ENCODE data around the gene ADARB1.

ADARB1 gene

GRCh38 chr21:45039317-45040156 is 34.8 kb upstream of the ADARB1 start:
- DNase-seq: no peak

GRCh38 chr21:45040157-45040711 is 34.1 kb upstream of the ADARB1 start:
- no peak for DNase-seq

GRCh38 chr21:45040739-45041138 is 33.6 kb upstream of the ADARB1 start:
- DNase-seq: no peak

DNA sequence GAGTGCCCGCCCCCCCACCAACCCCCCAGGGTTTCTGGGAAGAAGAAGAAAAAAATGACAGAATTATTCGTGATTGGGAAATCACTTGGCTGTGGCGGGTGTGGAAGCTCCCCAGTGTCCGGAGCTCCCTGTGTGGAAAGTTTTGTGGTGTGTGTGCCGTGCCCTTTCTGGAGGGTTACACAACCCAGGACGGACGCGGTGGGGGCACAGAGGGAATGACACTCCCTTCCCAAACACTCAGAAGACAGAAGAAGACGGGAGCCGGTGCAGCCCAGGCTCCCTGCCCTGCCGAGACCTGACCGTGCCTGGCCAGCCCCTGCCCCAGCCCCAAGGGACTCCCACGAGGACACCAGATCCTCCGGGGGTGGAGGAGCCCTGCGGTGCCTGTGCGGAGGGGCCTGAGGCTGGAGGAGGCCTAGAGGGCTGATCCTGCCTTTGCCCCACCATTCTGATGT is 33.0 kb upstream of the ADARB1 start:
- no peak for DNase-seq

DNA sequence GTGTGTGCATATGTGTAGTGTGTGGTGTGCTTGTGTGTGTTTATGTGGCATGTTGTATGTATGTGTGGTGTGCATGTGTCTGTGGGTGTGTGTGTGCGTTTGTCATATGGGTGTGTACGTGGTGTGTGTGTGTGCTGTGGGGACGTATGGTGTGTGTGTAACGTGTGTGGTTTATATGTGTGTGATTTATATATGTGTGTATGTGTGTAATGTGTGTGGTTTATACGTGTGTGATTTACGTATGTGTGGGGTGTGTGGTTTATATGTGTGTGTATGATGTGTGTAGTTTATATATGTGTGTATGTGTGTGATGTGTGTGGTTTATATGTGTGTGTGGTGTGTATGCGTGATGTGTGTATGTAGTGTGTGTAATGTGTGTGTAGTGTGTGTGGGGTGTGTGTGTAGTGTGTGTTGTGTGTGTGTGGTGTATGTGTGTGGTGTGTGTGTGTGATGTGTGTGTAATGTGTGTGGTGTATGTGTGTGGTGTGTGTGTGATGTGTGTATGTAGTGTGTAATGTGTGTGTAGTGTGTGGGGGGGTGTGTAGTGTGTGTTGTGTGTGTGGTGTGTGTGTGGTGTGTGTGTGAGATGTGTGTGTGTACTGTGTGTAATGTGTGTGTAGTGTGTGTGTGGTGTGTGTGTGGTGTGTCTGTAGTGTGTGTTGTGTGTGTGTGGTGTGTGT is 32.3 kb upstream of the ADARB1 start:
- DNase-seq: no peak

DNA sequence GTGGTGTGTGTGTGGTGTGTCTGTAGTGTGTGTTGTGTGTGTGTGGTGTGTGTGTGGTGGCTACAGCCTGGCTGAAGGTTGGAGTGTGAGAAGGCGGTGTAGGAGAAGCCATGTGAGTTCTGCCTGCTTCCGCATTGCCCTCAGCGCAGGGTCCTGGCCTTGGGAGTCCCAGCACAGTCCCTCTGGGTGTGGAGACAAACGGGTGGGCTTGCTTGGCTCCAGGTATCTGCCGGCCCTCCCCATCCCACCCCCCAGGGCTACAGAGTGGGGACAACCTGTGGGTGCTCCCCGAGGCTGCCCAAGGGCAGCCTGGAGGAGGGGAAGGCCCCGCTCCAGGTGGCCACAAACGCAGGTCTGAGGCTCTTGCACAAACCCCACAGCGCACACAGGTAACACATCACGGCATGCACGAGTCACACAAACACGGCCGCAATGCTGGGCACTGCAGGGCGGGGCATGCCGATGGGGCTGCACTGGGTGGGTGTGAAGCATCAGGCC is 31.7 kb upstream of the ADARB1 start:
- DNase-seq: no peak

DNA sequence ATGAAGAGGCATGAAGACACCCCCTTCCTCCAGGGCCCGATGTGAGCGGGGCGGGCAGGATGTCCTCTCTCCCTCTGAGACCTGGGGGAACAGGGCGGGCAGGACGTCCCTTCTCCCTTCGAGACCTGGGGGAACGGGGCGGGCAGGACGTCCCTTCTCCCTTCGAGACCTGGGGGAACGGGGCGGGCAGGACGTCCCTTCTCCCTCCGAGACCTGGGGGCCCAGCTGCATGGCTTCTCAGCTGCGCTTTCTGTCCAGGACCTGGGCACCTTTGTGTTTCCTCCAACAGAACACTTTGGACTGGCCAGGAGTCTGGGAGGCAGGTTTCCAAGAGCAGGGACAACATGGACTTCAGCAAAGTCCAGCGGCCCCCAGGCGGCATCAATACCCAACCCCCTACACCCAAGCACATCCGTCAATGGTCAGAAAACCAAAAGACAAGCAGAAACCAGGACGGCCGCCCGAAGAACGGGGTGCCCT is 30.8 kb upstream of the ADARB1 start:
- DNase-seq: no peak

DNA sequence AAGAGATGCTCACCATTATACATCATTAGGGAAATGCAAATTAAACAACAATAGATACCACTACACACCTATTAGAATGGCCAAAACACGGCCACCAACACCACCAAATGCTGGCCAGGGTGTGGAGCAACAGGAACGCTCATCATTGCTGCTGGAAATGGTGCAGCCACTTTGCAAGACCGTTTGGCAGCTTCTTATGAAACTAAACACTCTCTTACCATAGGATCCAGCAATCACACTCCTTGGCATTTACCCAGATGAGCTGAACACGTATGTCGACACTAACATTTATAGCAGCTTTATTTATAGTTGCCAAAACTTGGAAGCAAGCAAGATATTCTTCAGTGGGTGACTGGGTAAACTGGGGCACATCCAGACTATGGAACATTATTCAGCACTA is 28.9 kb upstream of the ADARB1 start:
- DNase-seq: no peak

GRCh38 chr21:45047257-45047656 is 27.1 kb upstream of the ADARB1 start:
- no peak for DNase-seq

DNA sequence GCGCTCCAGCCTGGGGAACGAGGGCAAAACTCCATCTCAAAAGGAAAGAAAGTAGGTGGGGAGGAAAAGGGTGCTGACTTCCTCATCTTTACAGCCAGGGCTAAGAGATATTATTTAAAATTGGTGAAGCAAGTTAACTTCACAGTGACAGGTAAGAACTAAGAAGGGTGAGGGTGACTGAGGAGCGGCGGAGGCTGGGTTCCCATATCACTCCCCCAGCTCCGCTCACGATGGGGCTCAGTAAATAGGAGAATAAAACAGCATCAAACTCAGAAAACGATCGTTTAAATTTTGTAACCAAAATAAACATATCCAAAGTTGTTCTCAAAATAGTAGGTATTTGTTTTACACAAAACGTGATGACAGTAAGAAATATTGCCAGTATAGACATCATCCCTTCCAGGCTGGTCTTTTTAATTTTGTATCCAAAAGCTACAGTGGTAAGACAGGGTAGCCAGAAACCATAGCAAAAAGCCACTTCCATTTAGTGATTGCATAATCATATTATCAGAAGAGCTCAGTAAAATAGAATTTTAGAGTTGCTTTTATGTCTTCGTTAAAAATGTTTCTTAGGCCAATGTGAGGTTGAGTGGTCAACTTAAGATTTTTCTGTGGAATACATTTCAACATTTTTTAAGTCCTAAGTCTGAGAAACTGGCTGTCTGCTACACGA is 26.2 kb upstream of the ADARB1 start:
- DNase-seq: no peak

DNA sequence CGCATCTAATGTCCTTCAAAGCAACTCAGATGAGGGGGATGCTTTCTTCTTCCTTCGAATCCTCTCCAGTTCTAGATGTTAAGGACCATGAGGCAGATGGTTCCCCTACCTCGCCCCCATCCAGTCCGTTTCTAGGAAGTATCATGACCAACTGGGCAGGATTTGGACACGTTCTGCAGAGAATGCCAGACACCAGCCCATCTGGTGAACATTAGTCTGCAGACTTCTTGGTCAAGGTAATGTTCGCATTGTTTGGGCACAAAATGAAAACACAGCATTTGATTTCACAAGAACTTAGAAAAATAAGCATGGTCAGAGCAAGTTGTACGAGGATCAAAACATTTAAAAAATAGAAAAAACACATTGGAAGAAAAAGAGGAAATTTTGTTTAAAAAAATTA is 25.4 kb upstream of the ADARB1 start:
- DNase-seq: no peak

GRCh38 chr21:45049714-45050344 is 24.6 kb upstream of the ADARB1 start:
- no peak for DNase-seq

- no peak for DNase-seq
These were observed 24.0 kb upstream of the ADARB1 start for GRCh38 chr21:45050345-45050796.

- DNase-seq: no peak
These were observed 23.4 kb upstream of the ADARB1 start for GRCh38 chr21:45050797-45051489.

GRCh38 chr21:45051580-45052434 is 22.6 kb upstream of the ADARB1 start:
- DNase-seq: no peak

- DNase-seq: no peak
These were observed 21.4 kb upstream of the ADARB1 start for GRCh38 chr21:45052960-45053359.

- no peak for DNase-seq
These were observed 20.7 kb upstream of the ADARB1 start for GRCh38 chr21:45053561-45054226.

DNA sequence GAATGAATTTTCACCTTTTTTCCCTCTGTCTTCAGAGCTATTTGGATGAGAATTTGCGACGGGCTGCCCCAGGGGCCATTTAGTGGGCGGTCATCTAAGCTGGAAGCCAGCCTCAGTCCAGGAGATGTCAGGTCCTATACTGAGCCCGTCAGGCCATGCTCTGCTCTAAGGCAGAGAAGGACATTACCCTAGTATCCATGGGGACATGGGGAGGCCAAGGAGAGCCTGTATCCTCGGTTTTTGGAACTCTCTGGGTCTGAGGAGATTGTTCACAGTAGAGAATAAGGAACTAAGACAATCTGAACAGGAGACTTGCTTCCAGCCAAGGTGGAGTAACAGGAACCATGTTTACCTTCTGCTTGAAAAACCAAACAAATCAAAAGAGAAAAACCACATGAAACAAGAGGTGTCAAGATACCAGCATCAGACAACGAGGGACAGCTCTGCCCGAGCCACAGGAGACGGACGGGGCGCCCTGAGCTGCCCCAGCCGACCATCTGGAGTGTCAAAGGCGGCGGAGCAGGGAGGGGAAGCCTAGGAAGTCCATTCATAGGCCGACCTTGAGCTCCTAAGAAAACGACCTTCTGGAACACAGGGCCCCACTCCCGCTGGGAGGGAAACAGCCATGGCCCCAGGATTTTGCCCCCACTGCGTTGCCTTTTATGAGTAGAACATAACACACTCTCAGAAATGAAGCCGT is 20.0 kb upstream of the ADARB1 start:
- no peak for DNase-seq

DNA sequence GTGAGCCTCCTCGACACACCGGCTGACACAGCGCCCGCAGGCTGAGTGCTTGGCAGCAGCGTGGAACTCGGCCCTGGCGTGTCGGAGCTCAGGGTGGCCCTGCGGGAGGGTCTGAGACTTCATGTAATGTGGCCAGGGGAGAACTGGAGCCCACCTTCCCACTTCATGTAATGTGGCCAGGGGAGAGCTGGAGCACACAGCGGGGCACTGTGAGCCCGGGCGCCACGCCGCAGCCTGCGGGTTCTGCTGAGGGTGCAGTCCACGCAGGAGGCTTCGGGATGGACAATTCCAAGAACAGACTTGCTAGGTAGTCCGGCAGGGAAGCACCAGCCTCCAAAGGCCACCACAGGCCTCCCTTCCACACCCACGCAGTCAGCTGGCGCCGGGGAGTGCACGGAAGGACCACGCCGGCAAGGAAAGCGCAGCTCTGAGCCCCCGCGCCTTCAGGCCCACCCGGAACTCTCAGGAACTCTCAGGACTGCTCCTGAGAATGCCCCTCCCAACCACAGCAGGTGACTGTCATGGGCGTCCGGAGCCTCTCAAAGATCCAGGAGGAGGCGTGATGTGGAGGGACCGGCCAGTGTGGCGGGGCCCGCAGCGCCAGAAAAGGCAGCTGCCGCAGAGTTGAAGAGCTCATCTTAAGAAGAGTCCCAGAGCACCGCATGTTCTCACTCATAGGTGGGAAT is 19.3 kb upstream of the ADARB1 start:
- no peak for DNase-seq

Measured in activated CD4-positive, alpha-beta T cell treated with anti-CD3 and anti-CD28 coated beads, Interleukin-2, amount 50 U/mL, for 4 hours (primary cell).